ENCODE results near the gene LIPT1. TPM values are rescaled to one million over a fixed set of nuclear protein-coding genes. Genes with fewer than 3 reads are reported as not detected.
"Not testable (repeated sequence)": the region's sequence is repeated elsewhere in the genome, so short reads cannot be mapped to it uniquely, and the experiment has no call there.

LIPT1 gene
- total RNA-seq, 1 donor from 2014 or later: 4.8 TPM

DNA sequence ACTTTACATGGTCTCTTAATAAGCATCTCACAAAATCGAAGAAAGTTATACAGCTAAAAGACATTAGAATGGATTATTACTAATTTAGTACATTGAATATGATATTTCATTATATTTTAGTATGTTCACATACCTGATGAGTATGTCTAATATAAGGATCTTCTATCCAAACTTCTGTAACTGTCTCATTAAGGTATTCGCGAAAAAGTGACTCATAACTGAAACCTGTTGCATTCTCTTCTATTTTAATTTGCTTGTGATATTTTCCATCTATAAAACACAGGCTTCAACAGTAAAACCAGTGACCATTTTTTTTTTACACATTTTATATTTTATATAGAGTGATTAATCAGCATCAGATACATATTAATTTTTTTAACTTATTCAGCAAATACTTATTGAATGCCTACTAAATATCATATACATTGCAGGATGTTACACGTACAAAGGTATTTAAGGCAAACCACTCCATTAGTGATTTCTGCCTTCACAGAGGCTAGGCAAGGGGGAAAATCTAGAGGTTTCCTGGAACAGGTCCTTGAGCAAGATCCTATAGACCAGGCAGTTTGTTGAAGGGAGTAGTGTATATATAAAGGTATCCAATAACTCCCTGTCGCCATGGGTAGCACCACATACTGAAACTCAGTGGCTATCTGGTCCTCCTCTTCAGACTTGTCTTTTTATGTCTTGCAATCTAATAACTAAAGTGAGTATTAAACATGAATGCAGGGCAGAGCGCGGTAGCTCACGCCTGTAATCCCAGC, 16.8 kb downstream of the LIPT1 start:
- DNase-seq (ENCODE audit: low read depth in 2 of 2): no peak

GRCh38 chr2:99180755-99181623, 26.2 kb downstream of the LIPT1 start, which contains the start of the genes MITD1 and MRPL30:
MITD1 (minus strand) TSS chr2:99181058; CDS start chr2:99180981, 77 bp downstream.
MRPL30 (plus strand) TSS chr2:99181184; CDS start chr2:99186204, 5,020 bp downstream.
- DNase-seq (ENCODE audit: low read depth in 2 of 2): peak; percentile 97 to 98

DNA sequence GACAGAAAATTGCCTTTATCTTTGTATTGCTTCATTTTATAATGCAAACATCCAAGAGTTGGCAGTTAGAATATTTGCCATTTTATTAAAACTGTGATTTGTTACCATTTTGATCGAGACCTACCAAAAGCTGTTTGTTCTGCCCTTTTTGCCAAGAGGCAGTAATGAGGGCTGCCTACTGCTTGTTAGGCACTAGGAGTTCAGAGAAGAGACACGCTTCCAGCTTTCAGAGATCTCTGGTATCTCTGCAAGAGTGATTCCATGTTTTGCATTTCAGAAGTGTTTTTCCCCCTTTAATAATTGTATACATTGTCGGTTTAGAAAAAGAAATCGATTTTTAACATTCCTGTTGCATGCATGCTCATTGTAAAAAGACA, 26.8 kb downstream of the LIPT1 start:
- peak in 1 of 2 donors; percentile 6 for DNase-seq (ENCODE audit: low read depth in 2 of 2)

GRCh38 chr2:99183025-99183424, 28.3 kb downstream of the LIPT1 start:
- no peak for DNase-seq (ENCODE audit: low read depth in 2 of 2)

- DNase-seq (ENCODE audit: low read depth in 2 of 2): no peak
Measured at GRCh38 chr2:99184811-99185210, 30.0 kb downstream of the LIPT1 start.

DNA sequence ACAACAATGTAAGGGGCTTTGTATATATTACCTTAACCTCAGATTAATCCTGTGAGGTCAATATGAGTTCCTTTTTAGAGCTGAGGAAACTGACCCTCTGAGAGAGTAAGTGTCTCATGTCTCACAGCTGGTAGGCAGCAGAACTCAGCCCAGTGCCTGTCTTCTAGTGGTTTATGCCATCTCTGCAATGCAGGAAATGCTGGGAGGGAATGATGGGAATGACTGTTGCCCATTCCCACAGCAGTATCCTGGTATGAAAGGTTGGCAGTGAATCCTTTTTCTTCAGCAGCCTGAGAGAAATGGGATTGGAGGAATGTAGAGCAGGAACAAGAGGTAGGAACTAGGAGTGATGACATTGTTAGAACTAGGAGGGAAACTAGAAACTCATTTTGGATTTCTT, 32.2 kb downstream of the LIPT1 start:
- DNase-seq (ENCODE audit: low read depth in 2 of 2): no peak

GRCh38 chr2:99188357-99188756, 33.6 kb downstream of the LIPT1 start:
- no peak for DNase-seq (ENCODE audit: low read depth in 2 of 2)

DNA sequence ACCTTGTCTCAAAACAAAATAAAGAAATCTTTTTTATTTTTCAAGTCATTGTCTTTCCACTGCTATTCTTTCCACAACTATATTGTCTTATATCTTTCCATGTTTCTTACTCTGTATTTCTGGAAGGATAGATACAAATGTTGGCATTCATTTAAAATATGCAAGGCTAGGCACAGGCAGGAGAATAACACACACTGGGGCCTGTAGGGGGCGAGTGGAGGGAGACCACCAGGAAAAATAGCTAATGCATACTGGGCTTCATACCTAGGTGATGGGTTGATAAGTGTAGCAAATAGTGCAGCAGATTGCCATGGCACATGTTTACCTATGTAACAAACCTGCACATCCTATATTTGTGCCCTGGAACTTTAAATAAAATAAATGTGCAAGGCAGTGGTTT, 35.8 kb downstream of the LIPT1 start:
- DNase-seq (ENCODE audit: low read depth in 2 of 2): no peak

- DNase-seq (ENCODE audit: low read depth in 2 of 2): not testable (repeated sequence)
Measured at GRCh38 chr2:99192364-99192763, 37.6 kb downstream of the LIPT1 start.

GRCh38 chr2:99198103-99198841, 43.5 kb downstream of the LIPT1 start:
- no peak for DNase-seq (ENCODE audit: low read depth in 2 of 2)

DNA sequence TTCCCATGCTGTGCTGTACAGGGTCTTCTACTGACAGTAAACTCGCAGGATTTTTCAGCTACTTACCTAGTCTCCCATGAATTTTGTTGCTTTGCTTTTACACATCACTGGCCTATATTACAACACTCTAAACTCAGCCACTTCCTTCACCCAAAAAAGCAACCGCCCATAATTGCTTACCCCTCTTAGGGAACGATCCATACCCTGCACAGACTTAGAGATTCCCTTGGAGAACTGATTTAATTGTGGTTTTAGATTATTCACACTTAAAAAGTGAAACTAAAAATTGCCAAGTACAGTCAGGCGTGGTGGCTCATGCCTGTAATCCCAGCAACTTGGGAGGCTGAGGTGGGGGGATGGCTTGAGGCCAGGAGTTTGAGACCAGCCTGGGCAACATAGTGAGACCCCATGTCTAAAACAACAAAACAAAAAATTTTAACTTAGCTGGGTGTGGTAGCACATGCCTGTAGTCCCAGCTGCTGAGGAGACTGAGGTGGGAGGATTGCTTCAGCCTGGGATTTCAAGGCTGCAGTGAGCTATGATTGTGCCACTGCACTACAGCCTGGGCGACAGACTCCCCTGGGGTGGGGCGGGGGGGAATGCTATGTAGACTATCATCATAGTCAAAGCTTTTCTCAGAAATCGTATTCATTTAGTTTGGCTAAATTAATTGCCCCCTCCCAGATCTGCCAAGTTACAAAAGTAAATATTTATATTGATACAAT, 45.5 kb downstream of the LIPT1 start:
- DNase-seq (ENCODE audit: low read depth in 2 of 2): no peak

GRCh38 chr2:99201959-99202678, 47.4 kb downstream of the LIPT1 start:
- DNase-seq (ENCODE audit: low read depth in 2 of 2): no peak

DNA sequence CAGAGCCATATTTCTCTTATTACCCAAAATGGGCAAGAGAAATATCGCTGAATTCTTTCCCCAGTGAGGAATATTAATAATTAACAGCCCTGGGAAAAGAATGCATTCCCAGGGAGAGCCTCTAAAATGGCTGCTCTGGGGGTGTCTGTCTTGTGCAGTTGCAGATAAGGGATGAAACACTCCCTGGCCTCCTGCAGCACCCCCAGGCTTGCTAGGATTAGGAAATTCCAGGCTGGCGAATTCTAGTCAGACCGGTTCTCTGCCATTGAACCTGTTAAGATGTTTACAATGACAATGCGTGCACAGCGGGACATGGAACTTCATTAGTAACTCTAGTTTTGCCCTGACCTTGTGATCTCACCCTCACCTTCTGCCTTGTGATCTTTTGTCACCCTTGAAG, 50.7 kb downstream of the LIPT1 start:
- DNase-seq (ENCODE audit: low read depth in 2 of 2): no peak

Other genes starting within 250 kb of the LIPT1 start
- 0.60 and 2.2 TPM in 2 replicates for gene CRACDL, start 218.7 kb upstream of the LIPT1 start, total RNA-seq
- 0.20 and 0.22 TPM in 2 replicates for gene C2orf15, start 13.3 kb upstream of the LIPT1 start, total RNA-seq
- 0.44 and 1.4 TPM in 2 replicates for gene TSGA10, start within 50 bp of the LIPT1 start, total RNA-seq
- 16.6 and 18.5 TPM in 2 replicates for gene MITD1, start 26.1 kb downstream of the LIPT1 start, total RNA-seq
- gene MRPL30, start 26.2 kb downstream of the LIPT1 start, total RNA-seq: 24.6 and 27.7 TPM in 2 replicates
- not detected in 2 replicates for gene LYG2, start 100.7 kb downstream of the LIPT1 start, total RNA-seq
- gene LYG1, start 146.2 kb downstream of the LIPT1 start, total RNA-seq: 0.22 and 0.40 TPM in 2 replicates
- 54.8 and 57.3 TPM in 2 replicates for gene TXNDC9, start 181.4 kb downstream of the LIPT1 start, total RNA-seq
- gene EIF5B, start 182.4 kb downstream of the LIPT1 start, total RNA-seq: 12.7 and 14.6 TPM in 2 replicates